Type B pancreatic cell (in vitro differentiated cells): Measurements from ENCODE around the gene OR51E1. TPM values are rescaled to one million over a fixed set of nuclear protein-coding genes. Genes with fewer than 3 reads are reported as not detected.

ENCODE experiments used
- DNase-seq: peaks from one replicate; pipeline ENCODE4 v3.0.0; 2021; ENCODE audit warnings: mixed read lengths; ENCODE audit not compliant: unreplicated experiment; ENCODE audit errors: extremely low spot score
- H3K27ac Mint-ChIP-seq: 2 replicates; pipeline ENCODE4 v1.8.0; 2021; ENCODE audit warnings: mild to moderate bottlenecking, mixed read lengths
- H3K27me3 Mint-ChIP-seq: 2 replicates; pipeline ENCODE4 v1.8.0; 2021; ENCODE audit warnings: mixed read lengths
- H3K36me3 Mint-ChIP-seq: 2 replicates; pipeline ENCODE4 v1.8.0; 2021; ENCODE audit warnings: mixed read lengths
- H3K4me1 Mint-ChIP-seq: one replicate; pipeline ENCODE4 v1.8.0; 2021; ENCODE audit warnings: mixed read lengths; ENCODE audit not compliant: unreplicated experiment
- H3K4me3 Mint-ChIP-seq: 2 replicates; pipeline ENCODE4 v1.8.0; 2021; ENCODE audit warnings: mild to moderate bottlenecking, mixed read lengths
- H3K9me3 Mint-ChIP-seq: 2 replicates; pipeline ENCODE4 v1.8.0; 2021; ENCODE audit warnings: mixed read lengths
- CTCF ChIP-seq: fragments of 200-600 bp; sonication (generic); conservative IDR thresholded peaks from 2 replicates; pipeline ENCODE4 v1.5.0; 2021; ENCODE audit warnings: antibody characterized with exemption, mild to moderate bottlenecking
- long read RNA-seq: library from polyadenylated mRNA; unstranded; transcript quantifications from one replicate; pipeline ENCODE4 v2.0.0, GENCODE V29; 2020
- total RNA-seq: library from RNA; stranded (reverse); gene quantifications from 2 replicates; pipeline ENCODE4 v1.2.1, GENCODE V29; 2021; ENCODE audit warnings: low replicate concordance

The OR51E1 gene
- total RNA-seq: 0.48 and 0.51 TPM in 2 replicates
- long read RNA-seq: 0 reads

- H3K36me3 Mint-ChIP-seq: no peaks in the 10 kb centered on the region
- H3K4me3 Mint-ChIP-seq: no peak within 1 kb of the TSS
- no peak for DNase-seq
- no peak within 1 kb of the TSS for H3K27ac Mint-ChIP-seq
- H3K9me3 Mint-ChIP-seq: no peaks in the 10 kb centered on the region
- TF ChIP-seq CTCF: no peak
- H3K27me3 Mint-ChIP-seq: peaks cover 5% of the 10 kb centered on the region
- H3K4me1 Mint-ChIP-seq: peaks cover 4% of the 10 kb centered on the region
Observed at GRCh38 chr11:4643682-4644081, at the start of gene OR51E1. Gene OR51E1 (plus strand): TSS chr11:4643982. CDS start chr11:4652527, 8,545 bp downstream.

- H3K27ac Mint-ChIP-seq: no peak overlapping the region
Observed at GRCh38 chr11:4605057-4605456, 38.7 kb upstream of the OR51E1 start.

GRCh38 chr11:4606231-4607015, 37.4 kb upstream of the OR51E1 start:
- Mint-ChIP-seq H3K36me3 (peaks cover 15% of the 10 kb centered on the region), H3K4me1 (peaks cover 14% of the 10 kb centered on the region), H3K27me3 (peaks cover 4% of the 10 kb centered on the region), H3K9me3 (no peaks in the 10 kb centered on the region), H3K27ac (peak overlapping the region; percentile 57), H3K4me3 (peak overlapping the region; percentile 91)
- DNase-seq: no peak
- TF ChIP-seq CTCF: no peak

More at GRCh38 chr11:4605057-4605456, 38.7 kb upstream of the OR51E1 start:
- no peak overlapping the region for H3K4me3 Mint-ChIP-seq
- TF ChIP-seq CTCF: no peak
- H3K36me3 Mint-ChIP-seq: peaks cover 23% of the 10 kb centered on the region
- H3K27me3 Mint-ChIP-seq: no peaks in the 10 kb centered on the region
- H3K4me1 Mint-ChIP-seq: peaks cover 14% of the 10 kb centered on the region
- no peaks in the 10 kb centered on the region for H3K9me3 Mint-ChIP-seq
- DNase-seq: no peak

GRCh38 chr11:4607096-4607495, 36.7 kb upstream of the OR51E1 start:
- no peak for TF ChIP-seq CTCF
- Mint-ChIP-seq H3K9me3 (no peaks in the 10 kb centered on the region), H3K4me1 (peaks cover 14% of the 10 kb centered on the region), H3K4me3 (peak overlapping the region; percentile 91), H3K36me3 (peaks cover 14% of the 10 kb centered on the region), H3K27ac (peak overlapping the region; percentile 57), H3K27me3 (peaks cover 5% of the 10 kb centered on the region)
- no peak for DNase-seq

- Mint-ChIP-seq H3K9me3 (no peaks in the 10 kb centered on the region), H3K36me3 (peaks cover 10% of the 10 kb centered on the region), H3K4me3 (peak within 1 kb of the TSS; percentile 91), H3K27me3 (peaks cover 11% of the 10 kb centered on the region), H3K4me1 (peaks cover 14% of the 10 kb centered on the region), H3K27ac (peak within 1 kb of the TSS; percentile 57)
- no peak for TF ChIP-seq CTCF
- DNase-seq: peak; percentile 95
Observed at GRCh38 chr11:4607781-4608666, 35.8 kb upstream of the OR51E1 start, which contains the start of gene TRIM68. Gene TRIM68 (minus strand): TSS chr11:4608231. CDS start chr11:4605504, 2,727 bp downstream.
